HG03064 (cell line): ENCODE measurements around the gene SNRPA1.
"Not testable (repeated sequence)": the region's sequence is repeated elsewhere in the genome, so short reads cannot be mapped to it uniquely, and the experiment has no call there.

Source experiments
- ATAC-seq: cut with Tn5 transposase; IDR thresholded peaks from one replicate; pipeline ENCODE4 v1.9.1; 2021; ENCODE audit warnings: low read depth; ENCODE audit not compliant: unreplicated experiment

SNRPA1 gene

GRCh38 chr15:101296418-101297405, 1.7 kb upstream of the SNRPA1 start:
- ATAC-seq = no peak

- ATAC-seq = no peak
These were observed 636 bp upstream of the SNRPA1 start for GRCh38 chr15:101295607-101296161.

- ATAC-seq = no peak
These were observed 1.9 kb downstream of the SNRPA1 start for GRCh38 chr15:101293122-101293521.

GRCh38 chr15:101288905-101289513, 6.0 kb downstream of the SNRPA1 start:
- no peak for ATAC-seq

- ATAC-seq = not testable (repeated sequence)
These were observed 7.7 kb downstream of the SNRPA1 start for GRCh38 chr15:101287342-101287741.

GRCh38 chr15:101286471-101287114, 8.5 kb downstream of the SNRPA1 start:
- no peak for ATAC-seq

- no peak for ATAC-seq
These were observed 11.1 kb downstream of the SNRPA1 start for GRCh38 chr15:101283931-101284330.

- ATAC-seq = no peak
These were observed 15.0 kb downstream of the SNRPA1 start for GRCh38 chr15:101280007-101280406.

- no peak for ATAC-seq
These were observed 17.0 kb downstream of the SNRPA1 start for GRCh38 chr15:101277943-101278564.

- peak; percentile 89 for ATAC-seq
These were observed 17.8 kb downstream of the SNRPA1 start, which contains the start of gene SELENOS for GRCh38 chr15:101277038-101277822. TSS of gene SELENOS (minus strand) at chr15:101277485. CDS start at chr15:101277417, 68 bp downstream.

- no peak for ATAC-seq
These were observed 18.5 kb downstream of the SNRPA1 start for GRCh38 chr15:101276501-101277037.

GRCh38 chr15:101275018-101275417, 20.0 kb downstream of the SNRPA1 start:
- no peak for ATAC-seq

GRCh38 chr15:101273534-101273933, 21.5 kb downstream of the SNRPA1 start:
- ATAC-seq = no peak

- no peak for ATAC-seq
These were observed 22.5 kb downstream of the SNRPA1 start for GRCh38 chr15:101272584-101272983.

GRCh38 chr15:101269479-101270223, 25.4 kb downstream of the SNRPA1 start:
- ATAC-seq = no peak

- no peak for ATAC-seq
These were observed 27.5 kb downstream of the SNRPA1 start for GRCh38 chr15:101267320-101268104.

- ATAC-seq = no peak
These were observed 28.3 kb downstream of the SNRPA1 start for GRCh38 chr15:101266787-101267186.

GRCh38 chr15:101266034-101266433, 29.0 kb downstream of the SNRPA1 start:
- no peak for ATAC-seq
